Cardiac atrium fibroblast (primary cell): ENCODE data around the gene TIA1. TPM values are rescaled to one million over a fixed set of nuclear protein-coding genes. Genes with fewer than 3 reads are reported as not detected.

Source experiments
- total RNA-seq: library from RNA; depleted of rRNA; stranded (reverse); fragments of >200 nt; gene quantifications from 2 replicates; pipeline ENCODE4 v1.2.3, GENCODE V29; 2015

TIA1 gene
- 24.6 and 54.0 TPM in 2 replicates for total RNA-seq

GRCh38 chr2:70248181-70248847 lies at the start of gene TIA1:
Gene TIA1, minus strand, starts transcription at chr2:70248628. Its CDS starts 198 bp downstream, at chr2:70248430.

GRCh38 chr2:70190418-70191243 lies 57.8 kb downstream of the TIA1 start, which contains the start of gene C2orf42:
Gene C2orf42, minus strand, starts transcription at chr2:70191019. Its CDS starts 9,034 bp downstream, at chr2:70181985.

Other genes with a start within 250 kb of the TIA1 start
- 65.0 and 94.4 TPM in 2 replicates for gene PCBP1, start 161.2 kb downstream of the TIA1 start, total RNA-seq
- 14.4 and 21.3 TPM in 2 replicates for gene C2orf42, start 57.6 kb downstream of the TIA1 start, total RNA-seq
- gene PCYOX1, start 9.5 kb upstream of the TIA1 start, total RNA-seq: 77.8 and 85.4 TPM in 2 replicates
- 107 and 139 TPM in 2 replicates for gene SNRPG, start 45.1 kb upstream of the TIA1 start, total RNA-seq
- gene FAM136A, start 53.4 kb upstream of the TIA1 start, total RNA-seq: 24.6 and 28.9 TPM in 2 replicates